ENCODE results near the gene FPR2. TPM values are rescaled to one million over a fixed set of nuclear protein-coding genes. Genes with fewer than 3 reads are reported as not detected.

FPR2 gene
- total RNA-seq (2016; rRNA removed; fragmentation: Illumina TruSeq; extraction: Trizol) (not detected in 2 replicates), polyA plus RNA-seq (2011; rRNA removed) (not detected in 2 replicates), polyA minus RNA-seq (2011; rRNA and poly(A)+ RNA removed; ENCODE audit: low replicate concordance) (not detected in 2 replicates), Bru-seq, nascent RNA (not detected), BruChase-seq, experiment 1, labeled RNA remaining after a 6-hour chase (not detected), BruChase-seq, experiment 2, labeled RNA remaining after a 2-hour chase (not detected)
- not detected in 2 replicates for total RNA-seq (2016; cell fraction: cytosol; rRNA removed; fragmentation: Illumina TruSeq; extraction: Trizol; ENCODE audit: low read depth)
- total RNA-seq (2016; cell fraction: insoluble cytoplasmic fraction; rRNA removed; fragmentation: Illumina TruSeq; extraction: Trizol) = not detected in 2 replicates
- not detected in 2 replicates for total RNA-seq (2016; cell fraction: membrane; rRNA removed; fragmentation: Illumina TruSeq; extraction: Trizol)
- not detected in 2 replicates for total RNA-seq (2016; cell fraction: nucleus; rRNA removed; fragmentation: Illumina TruSeq; extraction: Trizol)
- not detected in 2 replicates for polyA plus RNA-seq (2011; cell fraction: cytosol; rRNA removed)
- not detected in 2 replicates for polyA plus RNA-seq (2011; cell fraction: nucleus; rRNA removed)
- not detected in 2 replicates for polyA plus RNA-seq (2012)
- polyA plus RNA-seq (2016; cell fraction: cytosol; fragmentation: Illumina TruSeq; extraction: Trizol; ENCODE audit: low read depth) = not detected in 2 replicates
- polyA plus RNA-seq (2016; cell fraction: insoluble cytoplasmic fraction; fragmentation: Illumina TruSeq; extraction: Trizol; ENCODE audit: low read depth) = not detected in 2 replicates
- not detected in 2 replicates for polyA plus RNA-seq (2016; cell fraction: membrane; fragmentation: Illumina TruSeq; extraction: Trizol; ENCODE audit: low read depth)
- polyA plus RNA-seq (2016; cell fraction: nucleus; fragmentation: Illumina TruSeq; extraction: Trizol; ENCODE audit: insufficient read depth, low read depth) = not detected in 2 replicates
- not detected in 2 replicates for polyA minus RNA-seq (2011; cell fraction: cytosol; rRNA and poly(A)+ RNA removed)
- polyA minus RNA-seq (2011; cell fraction: nucleus; rRNA and poly(A)+ RNA removed) = not detected in 2 replicates
- long read RNA-seq, experiment 1 = 0 reads
- long read RNA-seq, experiment 2 = 0 reads

DNA sequence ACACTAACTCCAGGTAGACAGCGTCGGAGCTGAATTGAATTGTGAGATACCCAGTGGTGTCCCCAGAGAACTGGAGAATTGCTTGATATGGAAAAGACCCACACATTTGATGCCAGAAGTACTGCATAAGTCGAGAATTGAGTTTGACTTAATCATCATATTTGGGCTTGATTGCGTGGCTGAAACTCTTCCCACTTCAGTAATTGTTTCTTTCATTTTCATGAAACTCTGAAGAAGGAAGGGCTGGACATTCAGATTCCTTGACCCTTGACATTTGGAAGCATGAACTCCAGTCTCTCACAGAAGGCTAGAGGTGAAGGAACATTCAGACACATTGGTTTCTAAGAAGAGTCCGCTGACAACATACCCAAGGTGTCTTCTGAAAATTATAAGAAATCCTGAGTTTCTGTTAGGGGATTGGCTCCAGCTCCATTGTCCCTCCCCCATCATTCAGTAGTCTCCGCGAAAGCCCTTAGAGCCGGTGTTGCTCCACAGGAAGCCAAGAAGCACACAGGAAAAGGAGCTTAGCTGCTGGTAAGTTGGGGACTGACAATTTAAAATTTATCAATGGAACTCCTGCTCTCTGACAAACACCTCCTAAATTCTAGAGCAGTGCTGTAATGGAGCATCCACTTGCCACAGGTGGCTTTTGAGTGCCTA, at the start of gene FPR2:
Gene FPR2, plus strand, starts transcription at position 484 of the 660 bp plus-strand sequence. CDS start 7,479 bp downstream, outside the sequence.
- Histone ChIP-seq H3K27me3 (ENCODE audit: control insufficient read depth in 1 of 2, insufficient read depth in 2 of 2, low read length in 2 of 2) (peaks cover 0 to 5% of the 10 kb centered on the region in 2 experiments; a peak in 2 of 5 replicates), H3K79me2 (ENCODE audit: insufficient read depth, low read length) (no peaks in the 10 kb centered on the region), H2AFZ (ENCODE audit: low read length) (no peak within 1 kb of the TSS), H3K9me3 (ENCODE audit: low read length) (no peaks in the 10 kb centered on the region; the same call in 1 of the 2 replicates), H3K4me2 (ENCODE audit: low read depth, low read length) (no peak within 1 kb of the TSS), H3K27ac (ENCODE audit: extremely low read length, insufficient read depth, low read length) (no peak within 1 kb of the TSS), H3K4me1 (ENCODE audit: insufficient read depth, low read length) (no peaks in the 10 kb centered on the region), H3K36me3 (replicated peaks in 1 of 2; ENCODE audit: control insufficient read depth in 1 of 2, insufficient read depth in 2 of 2, low read length in 2 of 2) (no peaks in the 10 kb centered on the region), H4K20me1 (ENCODE audit: insufficient read depth, low read length) (no peaks in the 10 kb centered on the region), H3K9ac (ENCODE audit: insufficient read depth, low read depth, low read length) (no peak within 1 kb of the TSS), H3K4me3 (replicated peaks in 1 of 3; ENCODE audit: insufficient read depth in 1 of 3, low read depth in 2 of 3, low read length in 3 of 3) (no peak within 1 kb of the TSS)
- CTCF ChIA-PET (ENCODE audit: low intra/inter-chr PET ratio, low total read pairs) = no interaction called here
- ATAC-seq (no peak), FAIRE-seq (no peak), DNase-seq (ENCODE audit: low spot score) (no peak)
- POLR2A ChIA-PET = no interaction called here
- no TSS peak for BruUV-seq (replicated peaks)
- WGBS (ENCODE audit: low lambda C conversion rate) = 24% methylated on average over 8 of the region's 8 CpGs
- in situ Hi-C loops (cut with HindIII; ENCODE audit: extremely low pct_ligation_motif_present, low pct_unique_long_range_greater_than_20kb) (no loop called here), intact Hi-C loops (cut with micrococcal nuclease; ENCODE audit: unreplicated experiment) (no loop called here)
- TF ChIP-seq ZNF354B (CRISPR knock-in tag; IDR thresholded peaks at IDR 0.05) = no peak
- no peak for TF ChIP-seq ZSCAN20 (CRISPR knock-in tag; IDR thresholded peaks at IDR 0.05; ENCODE audit: borderline replicate concordance)
- TF ChIP-seq ELF4 (CRISPR knock-in tag; IDR thresholded peaks at IDR 0.05; ENCODE audit: borderline replicate concordance) = no peak
- TF ChIP-seq ISX (CRISPR knock-in tag; conservative IDR thresholded peaks at IDR 0.05) = no peak
- TF ChIP-seq RCOR2 (CRISPR knock-in tag; IDR thresholded peaks at IDR 0.05) = no peak
- no peak for TF ChIP-seq ZSCAN25 (CRISPR knock-in tag; IDR thresholded peaks at IDR 0.05)
- TF ChIP-seq ZFP1 (CRISPR knock-in tag; IDR thresholded peaks at IDR 0.05) = no peak
- no peak for TF ChIP-seq JUND (CRISPR knock-in tag; IDR thresholded peaks at IDR 0.05)
- TF ChIP-seq ZNF713 (CRISPR knock-in tag; IDR thresholded peaks at IDR 0.05) = no peak
- TF ChIP-seq IKZF5 (CRISPR knock-in tag; IDR thresholded peaks at IDR 0.05) = no peak
- TF ChIP-seq ZNF225 (CRISPR knock-in tag; IDR thresholded peaks at IDR 0.05) = no peak
- no peak for TF ChIP-seq SP2 (CRISPR knock-in tag; IDR thresholded peaks at IDR 0.05)
- TF ChIP-seq ZNF230 (CRISPR knock-in tag; IDR thresholded peaks at IDR 0.05) = no peak
- TF ChIP-seq, protein P1, sequence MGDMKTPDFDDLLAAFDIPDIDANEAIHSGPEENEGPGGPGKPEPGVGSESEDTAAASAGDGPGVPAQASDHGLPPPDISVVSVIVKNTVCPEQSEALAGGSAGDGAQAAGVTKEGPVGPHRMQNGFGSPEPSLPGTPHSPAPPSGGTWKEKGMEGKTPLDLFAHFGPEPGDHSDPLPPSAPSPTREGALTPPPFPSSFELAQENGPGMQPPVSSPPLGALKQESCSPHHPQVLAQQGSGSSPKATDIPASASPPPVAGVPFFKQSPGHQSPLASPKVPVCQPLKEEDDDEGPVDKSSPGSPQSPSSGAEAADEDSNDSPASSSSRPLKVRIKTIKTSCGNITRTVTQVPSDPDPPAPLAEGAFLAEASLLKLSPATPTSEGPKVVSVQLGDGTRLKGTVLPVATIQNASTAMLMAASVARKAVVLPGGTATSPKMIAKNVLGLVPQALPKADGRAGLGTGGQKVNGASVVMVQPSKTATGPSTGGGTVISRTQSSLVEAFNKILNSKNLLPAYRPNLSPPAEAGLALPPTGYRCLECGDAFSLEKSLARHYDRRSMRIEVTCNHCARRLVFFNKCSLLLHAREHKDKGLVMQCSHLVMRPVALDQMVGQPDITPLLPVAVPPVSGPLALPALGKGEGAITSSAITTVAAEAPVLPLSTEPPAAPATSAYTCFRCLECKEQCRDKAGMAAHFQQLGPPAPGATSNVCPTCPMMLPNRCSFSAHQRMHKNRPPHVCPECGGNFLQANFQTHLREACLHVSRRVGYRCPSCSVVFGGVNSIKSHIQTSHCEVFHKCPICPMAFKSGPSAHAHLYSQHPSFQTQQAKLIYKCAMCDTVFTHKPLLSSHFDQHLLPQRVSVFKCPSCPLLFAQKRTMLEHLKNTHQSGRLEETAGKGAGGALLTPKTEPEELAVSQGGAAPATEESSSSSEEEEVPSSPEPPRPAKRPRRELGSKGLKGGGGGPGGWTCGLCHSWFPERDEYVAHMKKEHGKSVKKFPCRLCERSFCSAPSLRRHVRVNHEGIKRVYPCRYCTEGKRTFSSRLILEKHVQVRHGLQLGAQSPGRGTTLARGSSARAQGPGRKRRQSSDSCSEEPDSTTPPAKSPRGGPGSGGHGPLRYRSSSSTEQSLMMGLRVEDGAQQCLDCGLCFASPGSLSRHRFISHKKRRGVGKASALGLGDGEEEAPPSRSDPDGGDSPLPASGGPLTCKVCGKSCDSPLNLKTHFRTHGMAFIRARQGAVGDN (CRISPR knock-in tag; IDR thresholded peaks at IDR 0.05) = no peak

Data from HepG2 (cell line).